Measurements from ENCODE around the gene OTUD5.

The OTUD5 gene

GRCh38 chrX:48918643-48919340, 38.6 kb downstream of the OTUD5 start, which contains the start of gene PIM2 (continued):
- no peak for TF ChIP-seq ZNF571 (tag by site-specific recombination; IDR thresholded peaks at IDR 0.05)
- TF ChIP-seq ZNF501 (tag by site-specific recombination; IDR thresholded peaks at IDR 0.05) = 0 out of 2 replicates have a peak, but pooled peaks have one; percentile 67
- no peak for TF ChIP-seq ZNF791 (tag by site-specific recombination; IDR thresholded peaks at IDR 0.05)
- no peak for TF ChIP-seq KLF1 (tag by site-specific recombination; IDR thresholded peaks at IDR 0.05)
- no peak for TF ChIP-seq ZNF350 (tag by site-specific recombination; IDR thresholded peaks at IDR 0.05)
- no peak for TF ChIP-seq ZNF843 (tag by site-specific recombination; IDR thresholded peaks at IDR 0.05)
- no peak for TF ChIP-seq SCRT1 (tag by site-specific recombination; IDR thresholded peaks at IDR 0.05; ENCODE audit: borderline replicate concordance)
- TF ChIP-seq GLI2 (tag by site-specific recombination; IDR thresholded peaks at IDR 0.05; ENCODE audit: borderline replicate concordance, low read depth) = no peak
- TF ChIP-seq ZNF600 (tag by site-specific recombination; IDR thresholded peaks at IDR 0.05) = peak; percentile 65; the same call in 1 of the 2 replicates
- TF ChIP-seq ZEB2 (tag by site-specific recombination; IDR thresholded peaks at IDR 0.05) = peak; percentile 84
- no peak for TF ChIP-seq ZNF645 (tag by site-specific recombination; IDR thresholded peaks at IDR 0.05)
- peak; percentile 30; the same call in 1 of the 2 replicates for TF ChIP-seq ZBTB7A (tag by site-specific recombination; IDR thresholded peaks at IDR 0.05; ENCODE audit: low read depth)
- TF ChIP-seq ZNF585B (tag by site-specific recombination; IDR thresholded peaks at IDR 0.05) = no peak
- no peak for TF ChIP-seq ZNF514 (tag by site-specific recombination; IDR thresholded peaks at IDR 0.05)
- no peak for TF ChIP-seq ZNF580 (tag by site-specific recombination; IDR thresholded peaks at IDR 0.05)
- TF ChIP-seq ZNF658 (tag by site-specific recombination; IDR thresholded peaks at IDR 0.05) = no peak
- TF ChIP-seq ZBTB21 (tag by site-specific recombination; IDR thresholded peaks at IDR 0.05) = no peak
- TF ChIP-seq ZNF510 (tag by site-specific recombination; IDR thresholded peaks at IDR 0.05; ENCODE audit: insufficient replicate concordance) = no peak
- peak; percentile 82 for TF ChIP-seq ZBTB10 (tag by site-specific recombination; IDR thresholded peaks at IDR 0.05)
- TF ChIP-seq BCL11B (tag by site-specific recombination; IDR thresholded peaks at IDR 0.05; ENCODE audit: low read depth) = 0 out of 2 replicates have a peak, but pooled peaks have one; percentile 38
- TF ChIP-seq ZNF280C (tag by site-specific recombination; IDR thresholded peaks at IDR 0.05) = no peak
- TF ChIP-seq ZNF555 (tag by site-specific recombination; conservative IDR thresholded peaks at IDR 0.05) = no peak
- TF ChIP-seq ZNF18 (tag by site-specific recombination; IDR thresholded peaks at IDR 0.05) = no peak
- 0 out of 2 replicates have a peak, but pooled peaks have one; percentile 11 for TF ChIP-seq ZBTB11 (tag by site-specific recombination; conservative IDR thresholded peaks at IDR 0.05; ENCODE audit: low read depth)
- 0 out of 2 replicates have a peak, but pooled peaks have one; percentile 13 for TF ChIP-seq ZNF449 (tag by site-specific recombination; IDR thresholded peaks at IDR 0.05)
- TF ChIP-seq KLF9 (tag by site-specific recombination; IDR thresholded peaks at IDR 0.05; ENCODE audit: low read depth) = peak; percentile 44
